Measurements from ENCODE around the gene TNRC6C. TPM values are rescaled to one million over a fixed set of nuclear protein-coding genes. Genes with fewer than 3 reads are reported as not detected.

The TNRC6C gene
- total RNA-seq, 1 donor from 2014 or later, result 13.1 TPM

DNA sequence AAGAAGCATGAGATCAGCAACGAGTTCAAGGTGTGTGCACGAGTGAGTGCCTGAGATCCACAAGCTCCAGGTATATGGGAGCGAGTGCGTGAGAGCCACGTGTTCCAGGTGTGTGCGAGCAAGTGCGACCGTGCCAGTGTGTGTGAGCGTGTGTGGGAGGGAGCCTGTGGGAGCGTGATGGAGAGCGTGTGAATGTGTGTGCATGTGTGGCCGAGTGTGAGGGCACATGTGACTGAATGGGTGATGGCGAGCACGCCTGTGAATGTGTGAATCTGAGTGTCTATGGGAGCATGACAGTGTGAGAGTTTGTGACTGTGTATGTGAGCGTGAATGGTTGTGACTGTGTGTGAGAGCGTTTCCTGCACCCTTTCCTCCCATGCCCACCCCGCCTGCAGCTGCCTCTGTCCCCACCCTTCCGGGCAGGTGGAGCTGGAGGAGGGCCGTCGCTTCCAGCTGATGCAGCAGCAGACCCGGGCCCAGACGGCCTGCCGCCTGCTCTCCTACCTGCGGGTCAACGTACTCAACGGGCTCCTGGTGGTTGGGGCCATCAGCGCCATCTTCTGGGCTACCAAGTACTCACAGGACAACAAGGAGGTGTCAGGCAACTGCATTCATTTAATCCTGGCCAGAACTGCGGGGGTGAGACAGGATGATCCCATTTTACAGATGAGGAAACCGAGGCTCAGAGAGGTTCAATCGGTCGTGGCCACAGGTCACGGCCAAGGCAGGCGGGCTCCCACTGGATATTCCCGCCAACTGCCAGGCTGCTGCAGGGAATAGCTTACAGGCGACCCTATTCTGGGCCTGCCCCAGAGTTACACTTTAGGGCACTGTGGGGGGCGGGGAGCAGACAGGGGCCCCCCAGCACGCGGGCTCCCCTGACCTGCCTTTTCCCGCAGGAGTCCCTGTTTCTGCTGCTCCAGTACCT, 175.7 kb downstream of the TNRC6C start:
- H3K4me1 Mint-ChIP-seq (ENCODE audit: unreplicated experiment), result peaks cover 32% of the 10 kb centered on the region
- H3K27me3 Mint-ChIP-seq (ENCODE audit: unreplicated experiment), result peaks cover 9% of the 10 kb centered on the region
- TF ChIP-seq, protein P1, sequence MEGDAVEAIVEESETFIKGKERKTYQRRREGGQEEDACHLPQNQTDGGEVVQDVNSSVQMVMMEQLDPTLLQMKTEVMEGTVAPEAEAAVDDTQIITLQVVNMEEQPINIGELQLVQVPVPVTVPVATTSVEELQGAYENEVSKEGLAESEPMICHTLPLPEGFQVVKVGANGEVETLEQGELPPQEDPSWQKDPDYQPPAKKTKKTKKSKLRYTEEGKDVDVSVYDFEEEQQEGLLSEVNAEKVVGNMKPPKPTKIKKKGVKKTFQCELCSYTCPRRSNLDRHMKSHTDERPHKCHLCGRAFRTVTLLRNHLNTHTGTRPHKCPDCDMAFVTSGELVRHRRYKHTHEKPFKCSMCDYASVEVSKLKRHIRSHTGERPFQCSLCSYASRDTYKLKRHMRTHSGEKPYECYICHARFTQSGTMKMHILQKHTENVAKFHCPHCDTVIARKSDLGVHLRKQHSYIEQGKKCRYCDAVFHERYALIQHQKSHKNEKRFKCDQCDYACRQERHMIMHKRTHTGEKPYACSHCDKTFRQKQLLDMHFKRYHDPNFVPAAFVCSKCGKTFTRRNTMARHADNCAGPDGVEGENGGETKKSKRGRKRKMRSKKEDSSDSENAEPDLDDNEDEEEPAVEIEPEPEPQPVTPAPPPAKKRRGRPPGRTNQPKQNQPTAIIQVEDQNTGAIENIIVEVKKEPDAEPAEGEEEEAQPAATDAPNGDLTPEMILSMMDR (IDR thresholded peaks at IDR 0.05; ENCODE audit: unreplicated experiment), result peak; percentile 19
- peak overlapping the region; percentile 60 for H3K4me3 Mint-ChIP-seq (ENCODE audit: unreplicated experiment)
- H3K36me3 Mint-ChIP-seq (ENCODE audit: low read depth, unreplicated experiment), result peaks cover 18% of the 10 kb centered on the region
- no peaks in the 10 kb centered on the region for H3K9me3 Mint-ChIP-seq (ENCODE audit: unreplicated experiment)
- DNase-seq (ENCODE audit: low spot score), result peak; percentile 69
- peak overlapping the region; percentile 27 for H3K27ac Mint-ChIP-seq (ENCODE audit: unreplicated experiment)

DNA sequence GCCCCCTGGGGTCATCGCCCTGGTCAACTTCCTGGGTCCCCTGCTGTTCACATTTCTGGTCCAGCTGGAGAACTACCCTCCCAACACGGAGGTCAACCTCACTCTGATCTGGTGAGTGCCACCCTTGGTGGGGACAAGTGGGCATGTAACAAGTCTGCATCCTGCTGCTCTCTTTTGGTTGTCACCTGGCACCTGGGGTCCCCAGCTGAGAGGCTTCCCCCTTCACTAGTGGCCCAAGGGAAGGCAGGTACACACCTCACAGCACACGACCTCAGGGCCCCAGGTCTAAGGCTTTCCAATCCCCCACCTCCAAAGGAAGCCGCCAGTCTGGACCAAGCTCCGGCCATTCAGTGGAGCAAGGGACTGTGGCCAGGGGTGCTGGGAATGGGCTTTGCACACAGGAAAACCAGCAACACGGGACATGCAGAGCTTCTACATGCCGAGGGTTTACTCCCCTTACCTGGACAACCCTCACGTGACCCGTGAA, 176.4 kb downstream of the TNRC6C start:
- Mint-ChIP-seq H3K36me3 (ENCODE audit: low read depth, unreplicated experiment) (peaks cover 18% of the 10 kb centered on the region), H3K4me3 (ENCODE audit: unreplicated experiment) (no peak overlapping the region), H3K27me3 (ENCODE audit: unreplicated experiment) (peaks cover 10% of the 10 kb centered on the region), H3K27ac (ENCODE audit: unreplicated experiment) (no peak overlapping the region), H3K4me1 (ENCODE audit: unreplicated experiment) (peaks cover 27% of the 10 kb centered on the region), H3K9me3 (ENCODE audit: unreplicated experiment) (no peaks in the 10 kb centered on the region)
- DNase-seq (ENCODE audit: low spot score), result no peak
- TF ChIP-seq, protein P1 (IDR thresholded peaks at IDR 0.05; ENCODE audit: unreplicated experiment), result no peak

DNA sequence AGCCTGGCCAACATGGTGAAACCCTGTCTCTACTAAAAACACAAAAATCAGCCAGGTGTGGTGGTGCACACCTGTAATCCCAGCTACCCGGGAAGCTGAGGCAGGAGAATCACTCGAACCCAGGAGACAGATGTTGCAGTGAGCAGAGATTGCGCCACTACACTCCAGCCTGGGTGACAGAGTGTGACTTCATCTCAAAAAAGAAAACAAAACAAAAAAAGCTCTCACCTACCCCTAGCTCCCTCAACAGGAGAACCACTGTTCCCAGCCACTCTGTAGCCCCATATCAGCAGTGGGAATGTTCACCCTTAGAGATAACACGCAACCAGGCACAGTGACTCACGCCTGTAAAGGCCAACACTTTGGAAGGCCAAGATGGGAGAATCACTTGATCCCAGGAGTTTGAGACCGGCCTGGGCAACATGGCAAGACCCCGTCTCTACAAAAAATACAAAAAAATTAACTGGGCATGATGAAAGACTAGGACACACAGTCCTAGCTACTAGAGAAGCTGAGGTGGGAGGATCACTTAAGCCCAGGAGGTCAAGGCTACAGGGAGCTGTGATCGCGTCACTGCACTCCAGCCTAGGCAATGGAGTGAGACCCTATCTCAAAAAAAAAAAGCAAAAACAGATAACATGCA, 177.5 kb downstream of the TNRC6C start:
- TF ChIP-seq, protein P1 (IDR thresholded peaks at IDR 0.05; ENCODE audit: unreplicated experiment), result no peak
- Mint-ChIP-seq H3K9me3 (ENCODE audit: unreplicated experiment) (no peaks in the 10 kb centered on the region), H3K27ac (ENCODE audit: unreplicated experiment) (no peak overlapping the region), H3K4me1 (ENCODE audit: unreplicated experiment) (peaks cover 22% of the 10 kb centered on the region), H3K4me3 (ENCODE audit: unreplicated experiment) (peak overlapping the region; percentile 80), H3K27me3 (ENCODE audit: unreplicated experiment) (peaks cover 12% of the 10 kb centered on the region), H3K36me3 (ENCODE audit: low read depth, unreplicated experiment) (peaks cover 18% of the 10 kb centered on the region)
- DNase-seq (ENCODE audit: low spot score), result no peak

DNA sequence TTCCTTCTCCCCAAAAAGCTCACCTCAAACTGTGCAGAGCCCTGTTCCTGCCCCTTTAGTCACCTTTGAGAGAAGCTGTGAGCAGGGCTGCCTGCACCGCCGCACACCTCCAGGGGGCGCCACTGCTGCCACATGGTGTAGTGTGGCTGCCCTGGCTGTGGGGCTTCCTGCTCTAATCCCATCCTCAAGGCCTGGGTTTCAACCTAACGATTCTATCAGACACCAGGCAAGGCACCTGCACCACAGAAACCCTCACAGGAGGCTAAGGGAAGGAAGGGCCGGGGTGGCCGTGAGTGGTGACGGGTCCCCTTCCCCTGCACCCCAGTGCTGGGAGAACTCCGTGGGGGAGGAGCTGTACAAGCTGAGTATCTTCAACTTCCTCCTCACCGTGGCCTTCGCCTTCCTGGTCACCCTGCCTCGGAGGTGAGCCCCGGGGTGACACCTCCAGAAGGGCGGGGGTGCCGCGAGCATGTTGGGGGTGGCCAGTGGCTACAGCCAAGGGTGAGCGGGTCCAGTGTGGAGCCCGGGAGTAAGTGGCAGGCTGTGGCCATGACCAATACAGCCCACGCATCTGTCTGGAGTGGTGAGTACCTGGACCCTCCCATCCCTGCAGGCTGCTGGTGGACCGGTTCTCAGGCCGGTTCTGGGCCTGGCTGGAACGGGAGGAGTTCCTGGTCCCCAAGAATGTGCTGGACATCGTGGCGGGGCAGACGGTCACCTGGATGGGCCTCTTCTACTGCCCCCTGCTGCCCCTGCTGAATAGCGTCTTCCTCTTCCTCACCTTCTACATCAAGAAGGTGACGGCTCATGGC, 179.1 kb downstream of the TNRC6C start:
- H3K27me3 Mint-ChIP-seq (ENCODE audit: unreplicated experiment), result peaks cover 14% of the 10 kb centered on the region
- peaks cover 26% of the 10 kb centered on the region for H3K4me1 Mint-ChIP-seq (ENCODE audit: unreplicated experiment)
- no peak for DNase-seq (ENCODE audit: low spot score)
- peaks cover 24% of the 10 kb centered on the region for H3K36me3 Mint-ChIP-seq (ENCODE audit: low read depth, unreplicated experiment)
- TF ChIP-seq, protein P1 (IDR thresholded peaks at IDR 0.05; ENCODE audit: unreplicated experiment), result peak; percentile 49
- H3K9me3 Mint-ChIP-seq (ENCODE audit: unreplicated experiment), result no peaks in the 10 kb centered on the region
- H3K4me3 Mint-ChIP-seq (ENCODE audit: unreplicated experiment), result peak overlapping the region; percentile 37
- H3K27ac Mint-ChIP-seq (ENCODE audit: unreplicated experiment), result no peak overlapping the region
